GM19099 (cell line): Measurements from ENCODE around the gene SCAMP3.

ENCODE experiments used
- POLR2A ChIP-seq: IDR thresholded peaks from 3 replicates; pipeline ENCODE4 v1.6.1; 2011; ENCODE audit warnings: low read depth; ENCODE audit not compliant: insufficient read length; ENCODE audit errors: extremely low read depth

Gene SCAMP3

DNA sequence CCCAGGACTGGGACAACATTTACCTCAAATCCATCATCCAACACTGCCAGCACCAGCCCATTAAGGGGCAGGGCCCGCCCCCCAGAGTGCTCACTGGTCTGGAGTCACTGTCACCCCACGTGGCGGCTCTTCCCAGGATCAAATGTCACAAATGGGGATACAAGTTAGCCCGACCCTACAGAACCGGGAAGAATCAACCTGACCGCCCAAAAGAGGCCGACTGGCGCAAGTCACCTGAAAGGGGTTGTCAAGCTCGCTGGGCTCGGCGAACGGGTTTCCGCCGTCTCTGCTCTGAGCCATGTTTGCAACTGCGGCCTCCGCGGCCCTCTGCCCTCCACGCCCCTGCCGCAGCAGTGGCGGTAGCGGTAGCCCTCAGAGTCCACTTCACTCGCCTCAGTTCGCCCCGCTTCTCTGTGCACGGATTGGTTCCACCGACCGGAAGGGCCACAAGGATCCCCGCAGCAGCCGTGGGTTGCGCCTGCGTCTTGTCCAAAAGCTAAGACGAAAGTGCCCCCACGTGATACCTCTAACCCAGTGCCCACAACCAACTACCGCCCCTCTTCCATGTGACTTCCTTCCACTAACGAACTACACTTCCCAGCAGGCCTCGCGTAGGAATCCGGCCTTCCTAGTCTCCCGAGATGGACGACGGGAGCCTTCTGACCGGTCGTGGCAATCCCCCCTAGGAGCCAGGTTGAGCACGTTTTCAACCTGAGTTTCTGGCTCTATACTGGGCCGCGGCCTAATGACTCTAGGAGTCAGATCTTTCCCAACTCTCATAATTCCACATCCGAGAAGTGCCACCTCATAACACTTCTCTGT, at the start of gene SCAMP3:
Gene SCAMP3, minus strand, starts transcription at position 509 of the 822 bp plus-strand sequence. Its CDS starts 209 bp downstream, at position 300.
- TF ChIP-seq POLR2A, result peak; percentile 87

DNA sequence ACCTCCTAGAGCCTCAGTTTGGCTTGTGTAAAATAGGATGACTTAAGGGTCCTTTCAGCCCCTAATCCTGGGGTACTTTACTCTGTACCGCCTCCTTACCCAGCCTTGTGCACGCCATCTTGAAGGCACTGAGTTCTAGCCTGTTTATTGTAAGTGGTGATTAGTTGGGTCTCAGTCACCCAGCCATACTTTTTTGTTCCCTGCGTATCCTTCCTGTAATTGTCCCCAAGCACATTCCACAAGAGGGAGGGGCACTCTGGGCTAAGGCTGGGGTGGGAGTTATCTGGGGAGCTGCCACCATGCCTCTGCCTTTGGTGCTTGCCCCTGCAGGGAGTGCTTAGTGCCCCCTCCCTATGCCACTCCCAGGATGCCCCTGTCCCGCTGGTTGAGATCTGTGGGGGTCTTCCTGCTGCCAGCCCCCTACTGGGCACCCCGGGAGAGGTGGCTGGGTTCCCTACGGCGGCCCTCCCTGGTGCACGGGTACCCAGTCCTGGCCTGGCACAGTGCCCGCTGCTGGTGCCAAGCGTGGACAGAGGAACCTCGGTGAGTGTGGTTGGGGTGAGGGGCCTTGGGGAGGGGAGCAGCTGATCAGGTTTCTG, 47.4 kb upstream of the SCAMP3 start:
- peak; percentile 36 for TF ChIP-seq POLR2A

DNA sequence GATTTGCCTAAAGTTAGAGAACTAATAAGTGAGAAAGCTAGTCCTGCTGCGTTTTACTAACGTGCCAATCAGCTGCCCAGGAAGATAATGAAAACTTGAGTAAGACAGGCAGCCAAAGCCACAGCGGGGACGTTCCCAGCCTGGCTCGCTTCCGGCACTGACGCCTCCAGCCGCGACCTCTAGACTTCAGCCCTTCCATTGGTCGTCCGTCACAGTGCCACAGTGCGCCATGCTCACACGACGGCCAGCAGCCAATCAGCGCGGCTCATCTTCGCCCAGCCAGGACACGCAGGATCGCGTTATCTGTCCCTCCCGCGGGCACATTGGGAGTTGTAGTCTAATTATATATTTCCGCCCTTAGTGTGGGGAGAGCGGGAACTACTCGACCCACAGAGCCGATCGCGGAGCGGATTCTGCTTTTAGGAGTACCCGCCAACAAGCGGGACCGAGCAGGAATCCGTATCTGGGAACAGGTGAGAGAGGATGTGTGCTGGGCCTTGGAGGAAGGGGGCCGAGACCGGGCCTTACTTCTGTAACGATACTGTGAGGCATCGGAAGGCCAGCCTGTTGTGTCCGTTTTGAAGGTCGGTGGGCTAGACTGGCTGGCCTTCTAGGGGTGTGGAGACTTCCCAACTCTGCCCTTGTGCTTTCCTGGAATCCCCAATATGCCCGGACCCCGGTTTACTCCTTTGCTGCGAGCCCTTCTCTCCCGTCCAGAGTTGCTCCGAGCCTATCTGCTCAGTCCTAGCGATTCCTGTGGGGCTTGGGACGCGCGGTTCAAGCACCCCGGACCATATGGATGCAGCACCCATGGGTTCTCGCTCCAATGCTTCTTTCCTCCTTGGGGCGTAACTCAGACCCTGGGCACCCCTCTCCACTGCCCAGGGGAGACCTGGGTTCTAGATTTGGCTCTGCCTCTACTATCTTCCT, 46.6 kb upstream of the SCAMP3 start, which contains the start of gene FDPS:
Gene FDPS, plus strand, starts transcription at position 374 of the 930 bp plus-strand sequence. CDS start 924 bp downstream, outside the sequence.
- TF ChIP-seq POLR2A, result peak; percentile 72

DNA sequence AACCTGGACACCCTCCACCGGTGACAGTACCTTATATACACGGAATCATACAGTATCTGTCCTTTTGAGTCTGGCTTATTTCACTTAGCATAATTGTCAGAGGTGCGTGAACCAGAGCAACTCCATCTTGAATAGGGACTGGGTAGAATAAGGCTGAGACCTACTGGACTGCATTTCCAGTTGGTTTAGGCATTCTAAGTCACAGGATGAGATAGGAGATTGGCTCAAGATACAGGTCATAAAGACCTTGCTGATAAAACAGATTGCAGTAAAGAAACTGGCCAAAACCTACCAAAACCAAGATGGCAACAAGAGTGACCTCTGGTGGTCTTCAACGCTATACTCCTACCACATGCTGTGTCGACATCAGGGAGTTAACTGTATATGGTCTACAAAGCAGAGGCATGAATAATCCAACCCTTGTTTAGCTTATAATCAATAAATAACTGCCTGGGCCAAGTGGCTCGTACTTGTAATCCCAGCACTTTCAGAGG, 45.1 kb upstream of the SCAMP3 start:
- no peak for TF ChIP-seq POLR2A

DNA sequence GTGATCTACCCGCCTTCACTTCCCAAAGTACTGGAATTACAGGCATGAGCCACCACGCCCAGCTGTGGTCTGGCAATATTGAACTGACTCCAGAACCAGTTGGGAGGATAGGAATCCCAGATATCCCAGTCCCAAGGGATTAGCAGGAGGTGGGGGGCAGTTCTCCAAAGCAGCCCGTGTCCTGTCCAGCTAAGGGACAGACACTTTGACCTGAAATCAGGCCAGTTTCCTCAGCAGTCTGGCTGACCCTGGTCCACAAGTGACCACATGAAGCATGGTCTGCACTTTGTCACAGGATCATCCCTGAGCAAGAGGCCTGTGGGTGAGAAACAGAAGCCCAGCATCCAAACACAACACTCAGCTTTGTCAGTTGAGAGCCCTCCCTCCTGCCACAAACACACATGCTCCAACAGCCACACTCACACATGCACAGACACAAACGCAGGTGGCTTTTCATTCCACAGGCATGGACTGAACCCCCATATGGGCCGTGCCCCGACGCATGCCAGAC, 43.8 kb upstream of the SCAMP3 start:
- no peak for TF ChIP-seq POLR2A

DNA sequence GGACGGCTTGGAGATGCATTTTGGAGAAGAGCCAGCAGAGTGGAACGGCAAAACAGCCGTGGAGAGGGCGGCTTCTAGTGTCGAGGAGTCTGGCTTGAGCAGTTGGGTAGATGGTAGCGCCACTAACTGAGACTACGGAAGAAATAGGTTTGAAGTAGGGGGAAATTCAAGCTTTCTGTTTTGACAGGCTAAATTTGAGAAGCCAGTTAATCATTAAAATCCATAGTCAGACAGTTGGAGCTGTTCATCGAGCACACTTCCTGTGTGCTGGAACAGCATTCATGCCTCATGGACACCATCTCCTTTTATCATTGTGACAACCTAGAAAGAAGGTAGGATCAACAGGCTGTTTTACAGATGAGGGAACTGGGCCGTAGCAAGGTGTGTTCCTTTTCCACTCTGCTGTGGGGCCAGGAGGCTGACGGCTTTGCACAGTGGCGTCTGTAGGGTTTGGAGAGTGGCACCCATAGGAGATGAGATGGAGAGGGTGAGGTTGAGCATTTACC, 42.5 kb upstream of the SCAMP3 start:
- TF ChIP-seq POLR2A, result peak; percentile 69

DNA sequence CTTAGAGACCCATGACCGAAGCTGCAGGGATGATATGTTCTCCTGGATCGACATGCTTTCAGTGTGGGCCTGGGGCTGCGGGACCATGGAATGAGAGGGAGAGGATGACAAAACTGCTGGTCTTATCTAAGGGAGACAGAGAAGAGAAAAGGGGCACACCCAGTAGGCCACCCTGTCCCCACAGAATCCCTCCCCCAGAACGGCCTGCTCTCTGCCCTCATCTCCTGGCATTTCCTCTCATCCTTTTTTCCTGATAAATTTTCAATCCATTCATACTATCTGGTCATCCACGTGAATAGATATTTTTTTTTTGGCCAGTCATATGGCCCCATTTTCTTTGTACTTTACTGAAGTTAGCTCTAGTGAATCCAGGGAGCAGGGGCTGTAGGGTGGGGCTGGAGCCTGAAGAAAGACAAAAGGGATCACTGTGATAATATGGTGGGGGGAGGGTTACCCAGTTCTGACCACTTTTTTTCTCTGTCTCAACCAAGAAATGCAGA, 39.2 kb upstream of the SCAMP3 start, which contains the start of gene PKLR:
Gene PKLR, minus strand, starts transcription at position 97 of the 500 bp plus-strand sequence. Its CDS starts 43 bp downstream, at position 54.
- no peak for TF ChIP-seq POLR2A

DNA sequence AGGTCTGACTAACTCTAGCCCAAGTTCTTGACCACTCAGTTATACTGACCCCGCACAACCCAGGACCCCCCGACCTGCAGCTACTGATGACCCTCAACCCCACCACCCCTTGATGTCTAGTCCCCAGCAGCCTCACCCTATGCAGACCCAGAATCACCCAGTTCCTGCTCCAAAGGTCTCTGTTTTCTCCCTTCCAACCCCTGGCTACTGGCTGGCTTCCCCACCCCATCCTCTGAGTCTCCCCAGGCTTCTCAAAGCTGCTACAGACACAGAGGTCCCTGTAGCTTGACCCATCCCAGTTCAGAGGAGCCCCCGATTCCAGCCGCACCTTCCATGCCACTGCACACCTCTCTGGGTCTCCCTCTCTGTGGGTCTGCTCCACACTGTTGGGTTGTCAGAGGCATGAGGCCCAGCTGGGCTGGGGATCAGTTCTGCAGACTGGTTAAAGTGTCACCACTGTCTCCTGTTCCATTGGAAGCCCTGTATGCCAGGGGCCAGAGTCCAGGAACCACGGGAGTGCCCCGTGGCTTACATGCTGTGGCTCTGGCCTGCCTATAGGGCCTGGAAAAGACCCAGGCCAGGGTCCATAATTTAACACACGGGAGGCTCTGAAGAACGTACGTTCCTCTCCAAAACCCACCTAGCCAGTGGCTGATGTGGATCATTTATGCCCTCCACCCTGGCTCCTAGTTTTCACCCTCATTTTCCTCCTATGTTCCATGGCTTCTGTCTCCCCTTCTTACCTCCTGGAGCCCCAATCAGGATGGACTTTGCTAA, 38.6 kb upstream of the SCAMP3 start:
- no peak for TF ChIP-seq POLR2A

DNA sequence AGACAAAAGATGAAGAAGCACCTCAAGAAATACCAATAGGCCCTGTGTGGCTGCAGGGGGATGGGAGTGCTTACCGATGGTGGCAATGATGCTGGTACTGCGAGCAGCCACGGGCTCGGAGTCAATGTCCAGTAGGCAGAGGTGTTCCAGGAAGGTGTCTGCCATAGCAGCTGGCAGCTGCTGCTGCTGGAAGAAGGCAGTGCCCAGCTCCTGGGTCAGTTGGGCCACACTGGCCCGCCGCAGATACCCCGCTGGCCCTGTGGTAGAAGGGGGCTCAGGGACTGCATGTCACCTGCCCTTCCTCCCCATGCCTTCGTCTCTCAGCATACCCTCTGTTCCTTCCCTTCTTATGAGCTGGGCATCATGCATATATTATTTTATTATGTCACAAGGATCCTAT, 37.9 kb upstream of the SCAMP3 start:
- TF ChIP-seq POLR2A, result no peak

DNA sequence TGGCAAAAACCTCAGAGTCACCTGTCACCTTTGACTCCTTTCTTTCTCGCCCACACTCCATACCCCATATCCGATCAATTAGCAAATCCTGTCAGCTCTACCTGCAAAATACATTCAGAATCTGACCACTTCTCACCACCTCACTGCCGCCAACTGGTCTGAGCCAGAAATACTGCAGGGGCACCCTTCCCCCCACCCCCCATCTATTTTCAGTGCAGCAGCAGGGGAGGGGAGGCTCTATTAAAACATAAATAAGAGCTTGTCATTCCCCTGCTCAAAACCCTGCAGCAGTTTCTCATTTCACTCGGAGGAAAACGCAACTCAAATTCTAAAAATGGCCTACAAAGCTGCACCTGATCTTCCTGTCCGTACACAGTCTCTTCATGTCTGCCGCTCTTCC, 35.2 kb upstream of the SCAMP3 start:
- TF ChIP-seq POLR2A, result no peak

DNA sequence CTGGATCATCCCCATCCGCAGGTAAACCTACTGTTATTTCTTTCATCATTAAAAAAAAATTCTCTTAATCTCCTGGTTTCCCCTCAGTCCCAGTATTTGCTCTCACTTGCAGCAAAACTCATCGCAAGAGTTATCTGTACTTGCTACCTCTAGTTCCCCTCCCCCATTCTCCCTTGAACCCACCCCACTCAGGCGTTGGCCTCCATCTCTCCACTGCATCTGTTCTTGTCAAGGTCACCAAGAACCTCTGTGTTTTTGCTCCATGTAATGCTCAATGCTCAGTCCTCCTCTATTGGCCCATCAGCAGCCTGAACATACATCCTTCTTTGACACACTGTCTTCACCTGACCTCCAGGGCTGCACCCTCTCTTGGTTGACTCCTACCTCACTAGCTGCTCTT, 34.5 kb upstream of the SCAMP3 start:
- no peak for TF ChIP-seq POLR2A

DNA sequence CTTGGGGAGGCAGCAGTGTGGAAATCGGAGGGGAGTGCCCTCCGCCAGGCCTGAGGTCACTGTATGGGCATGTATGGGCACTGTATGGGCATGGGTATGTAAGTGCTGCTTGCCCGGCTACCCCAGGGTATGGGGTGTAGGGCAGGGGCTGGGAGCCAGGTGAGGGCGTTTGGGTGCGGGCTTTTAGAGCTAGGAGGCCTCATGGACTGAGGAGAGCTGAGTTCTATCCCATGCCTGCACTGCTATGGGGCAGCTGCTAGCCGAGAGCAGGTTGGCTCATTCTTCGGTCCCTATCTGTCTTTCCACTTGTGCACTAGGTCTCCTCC, 33.7 kb upstream of the SCAMP3 start:
- TF ChIP-seq POLR2A, result no peak

DNA sequence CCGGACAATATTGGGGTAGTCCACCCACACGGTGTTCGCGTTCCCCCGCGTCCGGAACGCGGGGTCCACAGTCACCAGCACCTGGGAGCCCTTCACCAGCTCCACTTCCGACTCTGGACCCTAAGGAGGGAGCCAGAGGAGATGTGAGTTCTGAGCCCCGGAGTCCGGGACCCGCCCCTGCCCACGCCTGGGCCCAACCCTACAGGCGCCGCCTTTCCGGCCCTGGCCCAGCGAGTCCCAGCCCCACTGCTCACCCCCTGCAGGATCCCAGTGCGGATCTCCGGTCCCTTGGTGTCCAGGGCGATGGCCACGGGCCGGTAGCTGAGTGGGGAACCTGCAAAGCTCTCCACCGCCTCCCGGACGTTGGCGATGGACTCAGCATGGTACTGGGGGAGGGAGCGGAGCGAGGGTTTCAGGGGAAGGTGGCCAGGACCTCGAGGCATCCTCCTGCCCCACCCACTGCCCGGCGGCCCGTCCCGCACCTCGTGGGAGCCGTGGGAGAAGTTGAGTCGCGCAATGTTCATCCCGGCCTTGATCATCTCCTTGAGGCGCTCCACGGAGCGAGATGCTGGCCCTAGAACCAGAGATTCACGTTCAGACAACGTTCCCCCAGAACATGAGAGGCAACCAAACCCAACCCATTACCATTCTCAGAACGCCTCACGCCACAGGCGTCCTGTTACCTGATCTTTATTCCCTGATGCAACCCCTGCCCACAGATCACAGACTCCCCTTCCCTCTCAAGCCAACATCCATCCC, 33.2 kb upstream of the SCAMP3 start:
- TF ChIP-seq POLR2A, result no peak

DNA sequence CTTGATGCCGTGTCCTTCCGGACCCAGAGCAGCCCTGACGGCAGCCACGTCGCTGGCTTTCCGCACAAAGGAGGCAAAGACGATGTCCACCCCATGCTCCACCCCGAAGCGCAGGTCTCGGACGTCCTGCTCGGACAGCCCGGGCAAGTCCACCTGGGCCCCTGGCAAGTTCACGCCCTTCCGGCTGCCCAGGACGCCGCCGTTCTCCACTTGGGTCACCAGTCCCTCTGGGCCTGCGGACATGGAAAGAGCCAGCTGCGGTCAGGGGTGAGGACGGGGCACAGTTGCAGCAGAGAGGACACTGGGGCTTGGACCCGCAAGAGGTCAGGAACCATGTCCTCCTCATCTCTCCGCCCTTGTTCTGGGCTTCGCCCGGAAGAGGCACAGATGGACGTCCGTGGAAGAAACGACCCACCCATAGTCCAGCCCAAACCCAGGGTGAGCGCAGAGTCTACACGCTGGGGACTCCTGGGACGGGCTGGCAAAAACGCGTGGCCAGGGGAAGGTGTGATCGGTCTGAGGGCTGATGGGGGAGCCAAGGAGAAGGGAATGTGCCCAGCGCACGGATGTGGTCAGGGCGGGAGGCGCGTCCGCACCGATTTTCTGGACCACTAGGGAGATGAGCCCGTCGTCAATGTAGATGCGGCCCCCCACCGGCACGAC, 32.5 kb upstream of the SCAMP3 start:
- no peak for TF ChIP-seq POLR2A
